CD4-positive, alpha-beta T cell treated with Interleukin-12 subunit alpha and Interleukin-12 subunit beta, for 1 hour (primary cell): ENCODE data around the gene CLPSL2.
"Not testable (repeated sequence)": the region's sequence is repeated elsewhere in the genome, so short reads cannot be mapped to it uniquely, and the experiment has no call there.

Source experiments
- DNase-seq: peaks from one replicate; pipeline ENCODE4 v3.0.0-alpha.2; 2020

Gene CLPSL2, protein sequence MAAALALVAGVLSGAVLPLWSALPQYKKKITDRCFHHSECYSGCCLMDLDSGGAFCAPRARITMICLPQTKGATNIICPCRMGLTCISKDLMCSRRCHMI

DNA sequence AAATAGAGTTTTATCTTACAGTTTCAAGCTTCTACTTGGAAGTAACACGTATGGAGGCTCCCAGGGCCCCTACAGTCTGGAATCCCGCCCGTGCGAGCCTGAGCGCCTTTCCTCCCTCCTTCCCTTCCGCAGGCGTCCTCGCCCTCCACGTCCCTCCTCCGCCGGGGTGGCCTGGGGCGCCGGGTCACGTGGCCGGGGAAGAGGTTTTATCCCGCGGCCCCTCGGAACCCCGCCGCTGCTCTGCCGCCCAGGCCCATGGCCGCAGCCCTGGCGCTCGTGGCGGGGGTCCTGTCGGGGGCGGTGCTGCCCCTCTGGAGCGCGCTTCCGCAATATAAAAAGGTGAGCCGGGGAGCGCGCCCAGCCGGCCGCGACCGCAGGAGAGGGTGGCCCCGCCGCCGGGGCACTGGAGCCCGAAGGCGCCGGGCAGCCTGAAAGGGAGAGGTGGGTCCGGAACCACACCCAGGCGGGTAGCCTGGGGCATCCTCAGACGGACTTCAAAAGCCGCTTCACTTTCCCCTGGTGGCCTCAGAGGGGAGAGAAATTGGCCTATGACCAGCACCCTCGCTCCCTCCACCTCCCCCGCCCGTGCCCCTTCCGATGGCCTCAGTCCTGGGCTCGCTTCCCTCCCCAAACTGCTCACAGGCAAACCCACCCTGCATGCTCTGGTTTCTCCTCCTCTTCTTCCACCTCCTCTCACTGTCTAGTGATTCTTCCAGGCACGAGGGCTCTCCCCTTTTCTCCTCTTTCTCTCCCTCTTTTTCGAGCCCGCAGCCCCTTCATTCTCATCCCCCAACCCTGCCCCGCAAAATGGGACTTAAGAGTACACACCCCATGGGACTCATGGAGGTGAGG lies at the start of gene CLPSL2:
CLPSL2 (plus strand) TSS at position 235 of the 852 bp plus-strand sequence; CDS start at position 256, 21 bp downstream.
- DNase-seq, result no peak

DNA sequence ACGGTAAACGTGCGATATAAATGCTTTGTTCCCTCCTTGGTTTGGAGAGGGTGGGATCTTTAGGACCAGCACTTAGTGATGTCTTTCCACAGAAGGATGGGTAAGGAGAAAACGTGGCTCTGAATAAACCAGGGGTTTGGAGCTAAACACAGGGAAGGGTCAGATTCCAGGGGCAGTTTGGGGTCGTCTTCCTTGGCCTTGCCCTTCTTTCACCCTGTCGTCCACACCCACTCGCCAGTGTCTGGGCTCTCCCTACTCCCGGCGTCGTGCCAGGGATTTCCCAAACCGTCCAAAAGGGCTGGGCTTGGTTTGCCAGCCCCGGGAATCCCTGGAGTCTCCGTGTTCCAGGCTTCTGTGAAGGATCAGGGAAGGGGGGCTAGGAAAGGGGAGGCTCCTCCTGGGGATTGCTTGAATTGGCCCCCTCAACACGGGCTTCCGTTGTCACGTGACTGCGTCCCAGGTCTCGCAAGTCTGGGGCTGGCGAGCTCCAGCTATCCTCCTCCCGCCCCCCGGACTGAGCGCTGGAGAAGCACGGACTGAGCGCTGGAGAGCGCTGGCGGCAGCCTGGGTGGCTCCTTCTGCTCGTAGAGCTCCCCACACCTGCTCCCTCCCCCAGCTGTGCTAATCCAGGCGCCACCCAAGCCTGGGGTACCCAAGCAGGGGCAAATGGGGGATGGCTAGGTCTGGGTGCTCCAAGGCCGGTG lies 49.0 kb upstream of the CLPSL2 start:
- no peak for DNase-seq

DNA sequence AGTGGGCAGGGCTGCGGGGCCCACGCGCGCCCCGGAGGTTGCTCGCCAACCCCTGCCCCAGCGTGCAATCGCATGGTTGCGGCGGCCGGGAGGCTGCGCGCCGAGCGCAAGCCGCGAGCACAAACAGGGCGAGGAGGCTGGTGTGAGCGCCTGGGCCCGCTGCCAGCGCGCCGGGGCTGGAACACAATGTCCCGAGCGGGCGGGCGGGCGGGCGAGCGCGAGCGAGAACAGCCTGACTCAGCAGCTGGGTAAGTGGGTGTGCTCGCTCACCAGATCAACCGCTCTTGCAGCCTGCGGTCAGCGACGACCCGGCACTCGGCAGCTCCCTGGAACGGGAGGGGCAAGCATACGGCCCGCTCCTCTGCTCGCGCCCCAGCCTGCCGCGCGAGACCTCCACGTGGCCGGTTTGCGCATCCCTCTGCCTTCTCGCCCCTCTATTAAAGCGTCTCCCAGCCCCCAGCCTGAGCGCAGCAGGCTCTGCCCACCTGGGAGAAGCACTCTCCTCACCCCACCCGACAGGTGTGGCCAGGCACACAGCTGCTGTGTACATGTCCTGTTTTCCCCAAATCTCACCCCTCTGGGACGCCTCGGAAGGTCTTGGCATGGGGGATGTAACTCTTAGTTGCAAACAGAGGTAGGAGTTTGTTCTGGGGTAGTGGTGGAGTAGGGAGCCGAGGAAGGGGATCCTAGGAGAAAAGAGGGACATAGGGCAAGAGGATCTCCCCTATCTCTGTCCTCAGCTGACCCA lies 48.3 kb upstream of the CLPSL2 start:
- DNase-seq, result peak; percentile 91

DNA sequence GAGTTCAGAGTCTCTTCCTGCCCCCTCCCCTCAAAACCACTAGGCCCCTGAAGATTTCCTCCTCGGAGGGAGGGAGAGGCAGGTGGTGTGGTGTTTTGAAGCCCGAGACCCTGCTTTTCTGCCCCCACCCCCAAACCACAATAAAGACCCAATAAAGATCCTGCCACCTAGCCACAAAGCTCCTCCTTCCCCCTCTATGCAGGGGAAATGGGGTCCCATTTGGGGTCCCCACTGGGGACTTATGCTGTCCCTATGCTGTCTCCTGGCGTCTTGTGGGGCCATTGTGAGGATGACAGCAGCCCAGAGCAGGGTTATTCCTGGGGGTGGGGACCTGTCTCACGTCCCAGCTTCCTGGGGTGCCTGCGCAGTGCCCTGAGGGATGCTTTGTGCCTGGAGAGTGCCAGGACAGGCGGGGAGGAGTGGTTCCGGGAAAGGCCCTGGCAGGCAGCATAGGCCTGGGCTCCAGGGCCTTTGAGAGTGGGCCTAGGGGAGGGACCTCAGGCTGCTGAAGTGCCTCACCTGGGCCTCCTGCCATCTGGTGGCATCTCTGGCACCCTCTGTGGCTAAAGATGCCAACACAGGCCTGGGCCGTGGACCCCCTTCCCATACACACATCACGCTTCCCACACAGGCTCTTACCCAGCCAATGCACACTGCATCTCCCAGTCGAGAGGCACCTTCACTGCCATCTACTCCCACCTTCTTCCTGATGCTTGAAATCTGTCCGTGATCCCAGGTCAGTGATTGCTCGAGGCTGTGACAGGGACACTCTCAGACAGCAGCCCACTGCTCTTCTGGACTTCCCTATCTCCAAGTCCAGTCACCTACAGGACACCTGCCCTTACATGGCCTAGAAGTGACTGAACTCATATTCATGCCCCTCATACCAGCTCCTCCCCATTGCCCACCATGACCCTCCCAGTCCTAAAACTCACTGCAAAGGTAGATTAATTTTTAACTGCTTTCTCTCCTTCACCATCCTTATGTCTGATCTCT lies 47.4 kb upstream of the CLPSL2 start:
- peak; percentile 50 for DNase-seq

DNA sequence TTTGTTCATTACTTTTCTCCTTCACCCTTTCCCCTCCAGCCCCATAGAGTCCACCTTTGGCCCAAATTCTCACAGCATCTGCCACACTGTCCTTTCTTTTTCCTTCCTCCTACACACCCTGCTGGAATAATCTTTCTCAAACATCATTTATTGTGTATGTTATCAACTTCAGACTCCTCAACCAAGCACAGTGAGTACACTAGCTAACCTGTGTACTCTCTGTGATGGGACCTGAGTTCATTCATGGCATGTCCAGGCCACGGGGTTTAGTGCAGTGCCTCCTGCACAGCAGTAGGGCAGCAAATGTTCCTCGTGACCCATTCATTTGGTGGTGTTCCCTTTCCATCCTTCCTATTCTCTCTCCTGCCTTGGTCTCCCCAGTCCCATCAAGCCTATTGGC lies 46.7 kb upstream of the CLPSL2 start:
- no peak for DNase-seq

DNA sequence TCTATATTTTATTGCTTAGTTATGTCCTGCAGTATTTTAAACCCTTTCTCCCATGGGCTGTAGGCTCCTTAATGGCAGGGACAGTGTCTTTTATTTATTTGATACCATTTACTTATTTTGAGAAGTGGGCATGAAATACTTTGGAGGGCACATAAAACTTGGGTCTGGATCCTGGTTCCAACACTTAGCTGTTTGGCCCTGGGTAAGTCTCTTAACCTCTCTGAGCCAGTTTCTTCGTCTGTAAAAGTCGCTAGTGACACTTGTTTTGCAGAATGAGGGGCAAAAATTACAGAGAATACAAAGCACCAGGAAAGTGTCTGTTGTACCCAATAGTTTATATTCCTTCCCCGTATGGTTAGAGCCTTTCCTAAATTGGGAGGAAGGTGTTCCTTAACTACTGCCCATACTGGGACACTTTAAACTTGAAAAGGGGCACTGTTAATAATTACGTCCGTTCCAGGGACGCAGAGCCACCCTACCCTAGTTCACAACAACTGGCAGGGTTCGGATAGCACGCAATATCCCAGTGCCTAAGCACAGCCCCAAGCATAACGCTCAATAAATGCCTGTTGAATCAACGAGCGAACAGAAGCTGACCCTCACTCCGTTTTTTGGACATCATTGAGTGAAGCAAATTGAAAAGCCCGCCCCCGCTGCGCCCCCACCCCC lies 45.5 kb upstream of the CLPSL2 start:
- no peak for DNase-seq

DNA sequence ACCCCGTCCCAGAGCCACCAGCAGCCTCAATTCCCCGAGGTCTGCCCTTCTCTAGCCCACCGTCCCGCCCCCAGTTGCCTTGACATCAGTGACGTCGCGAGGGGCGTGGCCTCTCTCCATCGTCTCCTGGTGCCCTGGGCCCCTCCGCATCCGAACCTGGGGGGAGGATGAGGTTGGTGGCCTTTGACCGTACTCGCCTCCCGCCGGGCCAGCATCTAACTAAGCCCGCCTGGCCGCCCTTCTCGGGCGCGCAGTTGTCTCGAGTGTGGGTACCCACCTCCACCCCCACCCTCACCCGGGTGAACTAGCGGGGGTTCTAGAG lies 45.0 kb upstream of the CLPSL2 start:
- peak; percentile 92 for DNase-seq

DNA sequence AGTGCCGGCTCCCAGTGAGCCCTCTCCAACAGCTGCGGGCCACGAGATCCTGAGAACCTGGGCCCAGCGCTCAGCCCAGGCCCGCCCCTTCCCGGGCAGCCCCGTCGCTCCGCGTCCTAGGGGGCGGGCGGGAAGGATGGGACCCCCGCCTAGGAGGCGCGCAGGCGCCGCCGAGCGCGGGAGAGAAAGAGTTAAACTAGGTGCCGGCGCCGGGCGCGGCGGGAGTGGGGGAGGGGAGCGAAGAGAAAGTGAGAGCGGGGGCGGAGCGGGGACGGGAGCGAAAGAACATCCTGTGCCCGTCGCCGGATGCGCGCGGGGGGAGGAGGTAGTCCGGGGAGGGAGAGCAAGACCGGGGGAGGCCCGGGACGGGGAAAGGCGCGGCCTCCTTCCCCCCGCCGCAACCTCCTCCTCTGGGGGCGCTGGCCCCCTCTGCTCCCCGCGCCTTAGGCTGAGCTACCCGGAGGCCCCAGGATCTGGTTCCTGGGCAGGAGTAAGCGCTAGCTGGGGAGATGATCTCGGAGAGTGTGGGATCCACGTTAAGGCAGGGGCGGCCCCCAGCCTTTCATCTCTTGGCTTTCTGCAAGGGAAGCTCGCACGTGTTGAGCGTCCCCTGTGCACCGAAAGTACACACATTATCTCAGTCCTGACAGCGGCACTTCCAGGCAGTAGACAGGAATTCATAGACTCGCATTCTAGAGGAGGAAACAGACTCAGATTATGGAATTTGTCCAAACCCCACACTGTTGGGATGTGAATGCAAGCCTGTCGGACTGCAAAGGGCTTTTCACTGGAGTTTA lies 44.5 kb upstream of the CLPSL2 start:
- peak; percentile 93 for DNase-seq

DNA sequence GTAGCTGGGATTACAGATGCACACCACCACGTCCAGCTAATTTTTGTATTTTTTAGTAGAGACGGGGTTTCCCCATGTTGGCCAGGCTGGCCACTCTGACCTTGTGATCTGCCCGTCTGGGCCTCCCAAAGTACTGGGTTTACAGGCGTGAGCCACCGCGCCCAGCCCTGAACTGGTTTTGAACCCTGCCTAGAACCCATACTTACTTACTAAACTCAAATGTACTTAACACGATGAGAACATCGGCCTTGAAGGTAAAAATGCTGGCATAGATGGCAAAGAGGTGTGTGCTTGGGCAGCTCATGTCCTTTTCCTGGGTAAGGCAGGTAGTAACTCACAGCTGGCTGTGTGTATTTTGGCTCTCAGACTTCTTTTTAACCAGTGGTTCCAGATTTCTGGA lies 42.8 kb upstream of the CLPSL2 start:
- DNase-seq, result no peak

DNA sequence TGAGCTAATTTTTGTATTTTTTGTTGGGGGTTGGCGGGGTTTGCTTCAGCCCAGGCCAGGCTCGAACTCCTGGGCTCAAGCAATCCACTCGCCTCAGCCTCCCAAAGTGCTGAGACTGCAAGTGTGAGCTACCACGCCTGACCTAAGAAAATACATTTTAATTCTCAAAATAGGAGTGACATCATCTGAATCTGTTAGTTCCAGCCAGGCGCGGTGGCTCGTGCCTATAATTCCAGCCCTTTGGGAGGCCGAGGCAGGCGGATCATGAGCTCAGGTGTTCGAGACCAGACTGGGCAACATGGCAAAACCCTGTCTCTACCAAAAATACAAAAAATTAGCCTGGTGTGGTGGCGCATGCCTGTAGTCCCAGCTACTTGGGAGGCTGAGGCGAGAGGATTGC lies 42.1 kb upstream of the CLPSL2 start:
- not testable (repeated sequence) for DNase-seq

DNA sequence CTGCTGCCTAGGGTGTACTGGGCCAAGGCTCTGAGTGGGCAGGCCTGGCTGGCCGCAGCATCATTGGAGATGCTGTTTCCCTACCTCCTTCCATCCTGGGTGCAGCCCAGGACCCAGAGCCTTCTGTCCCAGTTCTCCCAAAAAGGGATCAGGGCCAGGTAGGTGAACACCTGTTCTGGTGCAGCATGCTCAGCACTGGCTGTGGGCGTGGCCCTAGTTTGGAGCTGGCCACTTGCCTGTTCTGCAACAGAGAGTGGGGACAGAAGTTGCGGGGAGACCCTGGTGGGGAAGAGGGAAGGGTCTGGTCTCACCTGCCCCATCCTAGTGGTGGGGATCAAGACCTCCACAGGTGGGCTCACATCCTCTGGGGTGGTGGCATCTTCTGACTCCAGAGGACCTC lies 40.9 kb upstream of the CLPSL2 start:
- no peak for DNase-seq

DNA sequence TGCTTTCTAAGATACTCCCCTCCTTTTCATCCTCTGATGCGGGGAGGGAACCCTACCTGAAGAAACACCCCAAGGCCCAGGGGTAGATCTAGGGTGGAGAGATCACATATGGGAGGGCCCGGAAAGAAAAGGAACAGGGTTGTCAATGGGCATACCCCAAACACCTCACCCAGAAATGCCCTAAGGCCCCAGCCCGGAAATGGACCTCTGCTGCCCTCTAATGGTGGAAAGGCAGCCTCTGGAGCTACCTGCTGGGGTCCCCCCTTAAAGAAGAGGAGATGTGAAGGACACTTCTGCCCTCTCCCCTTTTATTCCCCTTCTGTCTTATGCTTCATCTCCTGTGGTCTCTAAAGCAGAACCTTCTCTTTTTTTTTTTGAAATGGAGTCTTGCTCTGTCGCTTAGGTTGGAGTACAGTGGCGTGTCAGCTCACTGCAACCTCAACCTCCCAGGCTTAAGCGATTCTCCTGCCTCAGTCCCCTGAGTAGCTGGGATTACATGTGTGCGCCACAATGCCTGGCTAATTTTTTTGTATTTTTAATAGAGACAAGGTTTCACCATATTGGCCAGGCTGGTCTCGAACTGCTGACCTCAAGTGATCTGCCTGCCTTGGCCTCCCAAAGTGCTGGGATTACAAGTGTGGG lies 40.0 kb upstream of the CLPSL2 start:
- DNase-seq, result peak; percentile 89

DNA sequence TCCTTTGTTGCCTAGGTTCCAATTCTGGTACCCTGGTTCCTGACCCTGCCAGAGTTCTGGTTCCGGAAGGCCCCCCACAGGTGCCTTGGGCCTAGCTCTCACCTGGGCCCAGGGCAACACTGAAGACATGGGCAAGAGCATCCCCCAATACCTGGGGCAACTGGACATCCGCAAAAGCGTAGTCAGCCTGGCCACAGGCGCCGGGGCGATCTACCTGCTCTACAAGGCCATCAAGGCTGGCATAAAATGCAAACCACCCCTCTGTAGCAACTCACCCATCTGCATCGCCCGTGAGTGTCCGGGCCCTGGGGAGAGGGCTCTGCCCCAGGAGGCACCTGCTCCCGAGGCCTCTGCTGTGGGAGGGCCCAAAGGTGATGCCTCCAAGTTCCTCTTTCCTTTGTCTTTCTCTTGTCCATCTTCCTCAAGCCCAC lies 39.4 kb upstream of the CLPSL2 start, which contains the start of gene ARMC12:
ARMC12 (plus strand) TSS at position 51 of the 431 bp plus-strand sequence; CDS start at position 128, 77 bp downstream.
- DNase-seq, result no peak

DNA sequence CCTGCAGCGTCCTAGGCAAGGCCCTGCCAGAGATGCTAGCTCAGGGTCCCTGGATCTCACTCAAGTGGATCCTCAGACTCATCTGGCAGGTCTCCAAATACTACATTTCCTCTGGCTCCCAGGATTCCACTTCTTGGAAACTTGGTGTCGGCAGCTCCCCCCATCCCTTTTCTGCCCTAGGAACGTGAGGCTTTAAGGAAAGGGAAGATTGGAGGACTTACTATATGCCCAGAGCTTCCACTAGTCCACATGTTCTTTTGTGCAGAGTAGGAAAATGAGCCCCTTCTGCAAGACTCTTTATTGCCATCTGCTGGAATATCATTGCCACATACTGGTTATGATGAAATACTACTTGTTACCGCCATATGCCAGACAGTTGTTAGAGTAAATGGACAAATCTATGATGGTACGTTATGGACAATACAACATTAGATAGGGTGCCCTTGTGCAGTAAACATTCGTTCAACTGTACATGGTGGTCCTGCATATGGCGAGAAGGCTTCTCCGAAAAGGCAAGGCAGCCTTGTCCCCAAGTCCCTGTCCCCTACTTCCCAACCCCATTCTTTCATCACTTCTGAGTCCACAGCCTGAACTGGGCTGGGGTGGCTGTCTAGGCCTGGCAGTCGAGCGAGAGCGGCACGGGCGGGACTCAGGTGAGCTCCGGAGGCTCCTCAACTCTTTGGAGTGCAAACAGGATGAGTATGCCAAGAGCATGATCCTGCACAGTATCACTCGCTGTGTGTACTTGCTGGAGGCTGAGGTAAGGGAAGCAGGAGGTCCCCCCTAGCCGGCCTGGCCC lies 38.8 kb upstream of the CLPSL2 start:
- peak; percentile 78 for DNase-seq

DNA sequence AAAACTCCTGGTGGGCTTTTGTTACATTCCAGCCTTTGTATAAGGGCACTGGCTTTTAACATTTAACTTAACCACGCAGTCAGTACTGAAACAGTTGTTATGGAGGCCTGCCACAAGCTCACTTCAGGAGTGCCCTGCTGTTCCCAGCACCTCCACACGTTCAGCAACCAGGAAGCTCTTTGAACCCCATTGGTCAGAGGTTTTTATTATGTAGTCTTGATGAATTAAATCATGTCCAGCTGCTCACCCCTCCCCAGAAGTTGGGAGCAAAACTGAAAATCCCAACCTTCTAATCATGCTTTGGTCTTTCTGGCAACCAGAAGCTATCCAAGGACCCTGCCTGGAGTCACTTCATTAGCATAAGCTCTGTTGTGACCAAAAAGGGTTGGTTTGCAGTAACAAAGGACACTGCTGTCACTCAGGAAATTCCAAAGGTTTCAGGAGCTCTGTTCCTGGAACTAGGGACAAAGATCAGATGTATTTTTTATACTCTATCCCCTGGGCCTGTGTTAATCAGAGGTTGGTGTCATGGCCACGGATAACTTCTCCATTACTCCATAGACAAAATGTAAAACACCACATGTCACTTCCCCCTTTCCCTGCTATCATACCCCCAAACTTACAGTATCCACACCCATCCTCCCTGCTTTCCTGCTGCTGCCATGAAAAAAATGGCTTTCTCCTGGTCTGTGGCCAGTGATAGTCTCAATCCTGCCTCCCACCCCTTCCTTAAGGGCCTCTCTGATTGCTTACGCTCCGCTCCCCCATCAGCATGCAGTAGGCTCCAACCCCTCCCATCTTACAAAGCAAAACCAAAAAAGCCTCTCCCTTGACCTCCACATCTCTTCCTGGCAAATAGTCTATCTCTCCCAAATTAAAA lies 36.5 kb upstream of the CLPSL2 start:
- no peak for DNase-seq

DNA sequence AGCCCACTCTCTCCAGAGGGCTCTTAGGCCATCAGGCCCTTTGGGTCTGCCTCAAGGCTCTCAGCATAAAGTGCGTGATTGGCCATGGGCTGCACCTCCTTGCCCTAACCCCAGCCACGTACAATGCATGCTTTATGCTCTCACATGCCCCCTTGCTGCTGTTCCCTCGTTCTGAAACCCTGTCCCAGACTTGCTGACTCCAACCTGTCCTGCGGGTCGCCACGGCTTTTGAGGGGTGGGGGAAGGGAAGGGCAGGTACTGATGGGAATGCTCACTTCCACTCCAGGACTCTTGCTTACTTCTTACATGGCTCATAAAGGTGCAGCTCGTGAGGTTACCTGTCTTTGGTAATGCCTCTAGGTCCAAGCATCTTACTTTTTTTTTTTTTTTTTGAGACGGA lies 33.6 kb upstream of the CLPSL2 start:
- no peak for DNase-seq

DNA sequence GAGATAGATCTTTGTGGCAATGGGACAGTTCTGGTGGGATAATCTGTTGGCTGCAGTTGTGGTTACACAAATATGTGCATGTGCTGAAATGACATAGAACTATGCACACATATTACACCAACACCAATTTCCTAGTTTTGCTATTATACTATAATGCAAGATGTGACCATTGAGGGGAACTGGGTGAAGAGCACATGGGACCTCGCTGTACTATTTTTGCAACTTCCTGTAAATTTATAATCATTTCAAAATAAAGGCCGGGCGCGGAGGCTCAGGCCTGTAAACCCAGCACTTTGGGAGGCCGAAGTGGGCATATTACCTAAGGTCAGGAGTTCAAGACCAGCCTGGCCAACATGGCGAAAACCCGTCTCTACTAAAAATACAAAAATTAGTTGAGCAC lies 30.9 kb upstream of the CLPSL2 start:
- no peak for DNase-seq

DNA sequence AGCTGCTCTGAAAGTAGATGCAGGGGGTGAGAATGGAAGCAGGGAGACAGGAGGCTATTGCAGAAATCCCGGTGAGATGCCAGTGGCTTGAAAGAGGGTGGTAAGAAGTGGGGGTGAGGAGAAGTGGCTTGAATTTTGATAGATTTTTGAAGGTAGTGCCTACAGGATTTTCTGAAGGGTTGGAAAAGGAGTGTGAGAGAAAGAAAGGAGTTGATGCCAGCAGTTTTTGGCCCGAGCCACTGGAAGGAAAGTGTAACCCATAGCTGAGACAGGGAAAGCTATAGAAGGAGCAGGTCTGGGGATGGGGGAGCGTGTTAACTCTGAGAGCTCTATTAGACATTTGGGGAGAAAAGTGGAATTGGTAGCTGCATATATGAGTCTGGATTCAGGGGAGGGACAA lies 29.9 kb upstream of the CLPSL2 start:
- no peak for DNase-seq
